HG03108 (cell line): ENCODE measurements around the gene MYO3B.
"Not testable (repeated sequence)": the region's sequence is repeated elsewhere in the genome, so short reads cannot be mapped to it uniquely, and the experiment has no call there.

Experiments used
- ATAC-seq: cut with Tn5 transposase; IDR thresholded peaks from one replicate; pipeline ENCODE4 v1.9.1; 2021; ENCODE audit warnings: moderate library complexity; ENCODE audit not compliant: unreplicated experiment

MYO3B gene

GRCh38 chr2:170544817-170545216 is 366.9 kb downstream of the MYO3B start:
- ATAC-seq: no peak

DNA sequence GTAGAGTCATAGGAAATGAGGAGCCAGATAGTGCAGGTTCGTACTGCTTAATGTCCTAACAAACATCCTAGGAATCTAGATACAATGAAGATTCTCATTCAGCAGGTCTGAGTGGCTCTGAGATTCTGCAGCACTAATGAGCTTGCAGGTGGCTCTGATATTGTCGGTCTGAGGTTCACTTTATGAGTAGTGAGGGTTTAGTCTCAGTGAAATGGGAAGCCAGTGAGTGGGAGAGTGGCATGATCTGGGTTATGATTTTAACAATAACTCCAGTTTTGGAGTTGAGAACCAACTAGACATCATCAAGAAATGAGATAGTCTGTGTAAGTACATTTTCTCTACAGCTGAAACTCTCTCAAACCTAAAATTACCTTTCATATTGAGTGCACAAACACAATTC is 370.4 kb downstream of the MYO3B start:
- ATAC-seq: no peak

DNA sequence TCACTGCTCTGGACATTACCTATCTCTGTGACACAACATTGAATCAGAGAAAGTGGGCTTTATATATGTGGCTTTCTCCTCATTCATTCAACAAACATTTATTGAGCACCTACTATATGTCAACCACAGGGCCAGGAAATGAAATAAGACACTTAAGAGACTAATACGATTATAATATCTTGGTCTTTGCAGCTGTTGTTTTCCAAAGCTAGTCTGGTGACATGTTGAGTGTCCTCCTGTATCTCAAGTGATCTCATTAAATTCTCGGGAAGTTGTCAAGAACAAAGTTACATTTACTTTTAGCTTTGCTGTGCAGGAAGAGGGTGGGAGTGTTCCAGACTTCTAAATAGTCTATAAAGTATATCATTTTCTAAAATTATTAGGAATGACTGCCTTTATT is 372.6 kb downstream of the MYO3B start:
- no peak for ATAC-seq

- not testable (repeated sequence) for ATAC-seq
Observed at GRCh38 chr2:170551899-170552298, 374.0 kb downstream of the MYO3B start.

GRCh38 chr2:170553748-170554147 is 375.8 kb downstream of the MYO3B start:
- ATAC-seq: no peak

GRCh38 chr2:170554278-170554955 is 376.5 kb downstream of the MYO3B start:
- no peak for ATAC-seq

- ATAC-seq: no peak
Observed at GRCh38 chr2:170562928-170563327, 385.0 kb downstream of the MYO3B start.

- ATAC-seq: no peak
Observed at GRCh38 chr2:170563401-170563800, 385.5 kb downstream of the MYO3B start.

DNA sequence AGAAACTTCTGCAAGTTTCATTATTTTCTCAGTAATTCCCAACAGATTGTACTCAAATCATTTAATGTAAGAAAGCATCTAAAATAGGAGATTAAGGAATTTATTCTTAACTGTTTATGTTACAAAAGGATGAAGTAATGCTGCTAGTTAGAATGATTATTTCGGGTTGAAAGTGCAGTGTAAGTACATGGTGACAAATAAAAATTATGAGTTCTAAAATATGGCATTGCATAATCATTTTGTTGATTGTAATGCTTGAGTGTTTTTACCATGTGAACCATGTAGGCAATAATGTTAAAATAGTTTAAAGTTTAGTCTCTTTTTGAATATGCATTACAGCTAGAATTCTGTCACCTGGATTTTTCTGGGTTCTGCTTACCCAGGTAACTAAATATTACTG is 388.2 kb downstream of the MYO3B start:
- ATAC-seq: no peak

GRCh38 chr2:170567429-170567828 is 389.5 kb downstream of the MYO3B start:
- ATAC-seq: no peak

GRCh38 chr2:170568511-170568910 is 390.6 kb downstream of the MYO3B start:
- ATAC-seq: no peak

DNA sequence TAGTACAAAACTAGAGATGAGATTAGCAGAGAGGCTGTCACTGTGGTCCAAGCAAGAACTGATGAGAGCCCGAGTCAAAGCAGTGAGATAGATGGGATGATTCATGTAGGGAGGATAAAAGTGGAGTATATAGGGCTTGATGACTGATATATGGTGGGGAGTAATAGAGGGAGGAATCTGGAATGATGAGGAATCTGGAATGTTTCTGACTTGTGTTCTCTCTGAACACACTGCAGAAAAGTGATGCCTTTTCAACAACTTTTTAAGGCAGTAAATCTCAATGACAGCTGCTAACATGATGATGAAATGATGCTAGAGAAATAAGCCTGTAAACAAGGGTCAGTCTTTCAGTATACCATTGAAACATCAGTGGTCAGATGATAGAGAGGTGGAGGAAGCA is 393.7 kb downstream of the MYO3B start:
- no peak for ATAC-seq

GRCh38 chr2:170573671-170574070 is 395.7 kb downstream of the MYO3B start:
- ATAC-seq: no peak

- ATAC-seq: no peak
Observed at GRCh38 chr2:170576296-170576695, 398.3 kb downstream of the MYO3B start.

GRCh38 chr2:170577356-170577755 is 399.4 kb downstream of the MYO3B start:
- ATAC-seq: no peak

DNA sequence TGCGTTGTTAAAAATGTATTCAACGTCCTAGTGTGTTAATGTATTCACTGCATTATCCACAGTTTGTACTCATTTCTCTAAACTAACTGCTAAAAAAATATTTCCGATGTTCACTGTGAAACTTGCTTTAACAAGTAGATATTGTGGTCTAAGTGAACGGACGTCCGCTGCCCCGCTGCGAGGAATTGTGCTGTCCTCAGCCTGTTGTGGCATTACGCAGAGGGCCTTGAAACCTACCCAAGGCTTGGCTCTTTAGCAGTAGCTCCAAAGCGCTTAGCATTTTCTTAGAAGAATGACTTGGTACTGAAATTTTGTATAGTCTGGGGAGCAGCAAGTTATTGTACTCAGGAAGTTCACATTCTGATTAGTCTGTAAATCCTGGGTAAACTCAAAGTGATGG is 400.7 kb downstream of the MYO3B start:
- no peak for ATAC-seq

DNA sequence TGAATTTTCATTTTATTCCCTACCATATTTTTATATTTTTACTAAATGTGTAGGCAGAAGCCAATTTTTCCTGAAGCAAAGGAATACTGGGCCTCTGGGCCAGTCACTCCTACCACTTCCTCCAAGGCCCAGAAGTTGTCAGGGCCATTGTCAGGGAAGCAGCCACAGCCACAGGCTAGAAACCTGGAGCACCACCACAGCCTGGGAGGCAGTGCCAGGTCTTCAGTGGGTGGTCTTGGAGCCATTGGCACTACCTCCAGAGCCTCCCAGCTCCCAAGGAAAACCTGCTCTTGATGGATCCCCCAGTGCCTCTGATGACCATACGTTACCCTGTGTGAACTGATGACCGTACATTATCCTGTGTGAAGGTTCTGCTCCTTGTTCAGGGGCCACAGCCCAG is 401.6 kb downstream of the MYO3B start:
- no peak for ATAC-seq

DNA sequence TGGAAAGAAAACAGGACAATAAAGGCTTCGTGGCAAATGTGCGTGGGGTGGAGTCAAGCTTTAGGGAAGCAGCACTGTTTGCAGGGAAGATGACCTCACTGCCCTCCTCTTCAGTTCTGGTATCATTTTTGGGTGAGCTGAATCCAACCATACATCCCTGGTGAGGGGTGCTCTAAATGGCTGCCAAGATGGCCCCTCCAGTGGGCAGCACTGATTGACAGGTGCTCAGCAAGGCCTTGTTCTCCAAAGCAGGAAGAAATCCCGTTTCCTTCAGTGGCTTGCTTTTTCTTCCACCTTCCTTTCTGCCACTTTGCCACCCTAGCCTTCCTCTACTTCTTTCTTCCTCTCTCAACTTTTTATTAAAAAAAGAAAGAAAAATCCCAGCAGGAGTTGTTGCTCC is 404.4 kb downstream of the MYO3B start:
- ATAC-seq: no peak

- no peak for ATAC-seq
Observed at GRCh38 chr2:170582751-170583463, 405.0 kb downstream of the MYO3B start.

GRCh38 chr2:170585067-170585466 is 407.1 kb downstream of the MYO3B start:
- no peak for ATAC-seq

GRCh38 chr2:170586571-170587095 is 408.7 kb downstream of the MYO3B start:
- ATAC-seq: no peak

DNA sequence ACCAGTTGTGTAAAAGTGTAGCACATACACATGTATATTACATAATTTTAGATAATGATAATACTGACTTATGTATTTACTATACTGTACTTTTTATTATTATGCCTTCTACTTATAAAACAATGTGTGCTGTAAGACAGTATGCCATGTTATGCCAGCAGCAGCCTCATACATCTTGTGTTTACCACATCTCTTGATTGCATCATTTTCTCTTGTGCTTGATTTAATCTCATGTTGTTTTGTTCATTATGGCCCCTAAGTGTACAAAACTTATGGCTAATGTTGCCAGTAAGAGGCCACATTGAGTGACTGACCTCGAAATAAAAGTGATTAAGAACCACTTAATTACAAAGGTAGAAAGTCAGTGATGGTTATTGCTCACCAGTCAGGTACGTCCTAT is 409.2 kb downstream of the MYO3B start:
- ATAC-seq: no peak
